ENCODE results near the gene SORCS2.
"Not testable (repeated sequence)": the region's sequence is repeated elsewhere in the genome, so short reads cannot be mapped to it uniquely, and the experiment has no call there.

The SORCS2 gene

GRCh38 chr4:7159923-7160322 is 32.4 kb upstream of the SORCS2 start:
- in situ Hi-C loops (cut with MboI; ENCODE audit: low sequenced_read_pairs) = no loop called here

- in situ Hi-C loops (cut with MboI; ENCODE audit: low sequenced_read_pairs) = no loop called here
These were observed 31.9 kb upstream of the SORCS2 start for GRCh38 chr4:7160439-7160838.

- in situ Hi-C loops (cut with MboI; ENCODE audit: low sequenced_read_pairs) = no loop called here
These were observed 31.3 kb upstream of the SORCS2 start for GRCh38 chr4:7160951-7161440.

GRCh38 chr4:7161721-7162214 is 30.6 kb upstream of the SORCS2 start:
- in situ Hi-C loops (cut with MboI; ENCODE audit: low sequenced_read_pairs) = no loop called here

- in situ Hi-C loops (cut with MboI; ENCODE audit: low sequenced_read_pairs) = not testable (repeated sequence)
These were observed 27.1 kb upstream of the SORCS2 start for GRCh38 chr4:7165056-7165873.

- in situ Hi-C loops (cut with MboI; ENCODE audit: low sequenced_read_pairs) = no loop called here
These were observed 26.5 kb upstream of the SORCS2 start for GRCh38 chr4:7165874-7166201.

GRCh38 chr4:7166237-7166636 is 26.1 kb upstream of the SORCS2 start:
- in situ Hi-C loops (cut with MboI; ENCODE audit: low sequenced_read_pairs) = no loop called here

GRCh38 chr4:7166981-7167700 is 25.2 kb upstream of the SORCS2 start:
- in situ Hi-C loops (cut with MboI; ENCODE audit: low sequenced_read_pairs) = no loop called here

GRCh38 chr4:7167706-7168105 is 24.6 kb upstream of the SORCS2 start:
- in situ Hi-C loops (cut with MboI; ENCODE audit: low sequenced_read_pairs) = no loop called here

GRCh38 chr4:7168106-7168505 is 24.2 kb upstream of the SORCS2 start:
- in situ Hi-C loops (cut with MboI; ENCODE audit: low sequenced_read_pairs) = no loop called here

GRCh38 chr4:7169134-7169533 is 23.2 kb upstream of the SORCS2 start:
- in situ Hi-C loops (cut with MboI; ENCODE audit: low sequenced_read_pairs) = no loop called here

- in situ Hi-C loops (cut with MboI; ENCODE audit: low sequenced_read_pairs) = no loop called here
These were observed 22.3 kb upstream of the SORCS2 start for GRCh38 chr4:7170012-7170411.

- in situ Hi-C loops (cut with MboI; ENCODE audit: low sequenced_read_pairs) = no loop called here
These were observed 21.0 kb upstream of the SORCS2 start for GRCh38 chr4:7171191-7171900.

GRCh38 chr4:7172508-7172907 is 19.8 kb upstream of the SORCS2 start:
- in situ Hi-C loops (cut with MboI; ENCODE audit: low sequenced_read_pairs) = no loop called here

GRCh38 chr4:7172946-7173345 is 19.4 kb upstream of the SORCS2 start:
- in situ Hi-C loops (cut with MboI; ENCODE audit: low sequenced_read_pairs) = no loop called here

- in situ Hi-C loops (cut with MboI; ENCODE audit: low sequenced_read_pairs) = no loop called here
These were observed 18.4 kb upstream of the SORCS2 start for GRCh38 chr4:7173841-7174449.

- in situ Hi-C loops (cut with MboI; ENCODE audit: low sequenced_read_pairs) = no loop called here
These were observed 13.2 kb upstream of the SORCS2 start for GRCh38 chr4:7179158-7179557.

GRCh38 chr4:7180938-7181337 is 11.4 kb upstream of the SORCS2 start:
- in situ Hi-C loops (cut with MboI; ENCODE audit: low sequenced_read_pairs) = no loop called here

GRCh38 chr4:7182616-7183015 is 9.7 kb upstream of the SORCS2 start:
- in situ Hi-C loops (cut with MboI; ENCODE audit: low sequenced_read_pairs) = no loop called here

- in situ Hi-C loops (cut with MboI; ENCODE audit: low sequenced_read_pairs) = no loop called here
These were observed 9.2 kb upstream of the SORCS2 start for GRCh38 chr4:7183161-7183560.
